WTC11 (cell line): Measurements from ENCODE around the gene IL9. TPM values are rescaled to one million over a fixed set of nuclear protein-coding genes. Genes with fewer than 3 reads are reported as not detected.
A peak's percentile ranks its signal among the peaks of the same experiment; 100 is the strongest.

Experiments
- ATAC-seq: fragments of 200-7000 bp; cut with Tn5 transposase; 2 replicates; pipeline ENCODE4 v1.10.0; 2021; ENCODE audit warnings: mild to moderate bottlenecking, moderate library complexity
- CTCF ChIA-PET: fragments of 300-600 bp; sonication (Branson Sonifier 250); formaldehyde crosslinking; loops from one replicate; lab custom pipeline; 2021; ENCODE audit warnings: antibody characterized with exemption; lab: Charles Lee
- POLR2A ChIA-PET: fragments of 350-600 bp; sonication (Branson Sonifier 250); formaldehyde crosslinking; loops from one replicate; lab custom pipeline; 2021; ENCODE audit warnings: antibody characterized with exemption; lab: Charles Lee
- DNase-seq: peaks from one replicate; pipeline ENCODE4 v3.0.0; 2021; ENCODE audit warnings: low spot score
- H3K27ac Mint-ChIP-seq: 2 replicates; pipeline ENCODE4 v1.8.0; 2021; ENCODE audit warnings: mixed read lengths
- H3K27me3 Mint-ChIP-seq: 2 replicates; pipeline ENCODE4 v1.8.0; 2021; ENCODE audit warnings: low read depth, mild to moderate bottlenecking, moderate library complexity, mixed read lengths
- H3K36me3 Mint-ChIP-seq: 2 replicates; pipeline ENCODE4 v1.8.0; 2021; ENCODE audit warnings: mixed read lengths
- H3K4me1 Mint-ChIP-seq: 2 replicates; pipeline ENCODE4 v1.8.0; 2022; ENCODE audit warnings: mixed read lengths
- H3K4me3 Mint-ChIP-seq: 2 replicates; pipeline ENCODE4 v1.8.0; 2021; ENCODE audit warnings: mild to moderate bottlenecking, moderate library complexity, mixed read lengths
- H3K9me3 Mint-ChIP-seq: 2 replicates; pipeline ENCODE4 v1.8.0; 2021; ENCODE audit warnings: mixed read lengths
- AR ChIP-seq: fragments of 250-450 bp; sonication (Bioruptor Pico); IDR thresholded peaks from 2 replicates; pipeline ENCODE4 v1.9.0; 2021; ENCODE audit warnings: mild to moderate bottlenecking
- CREB1 ChIP-seq: sonication (generic); formaldehyde crosslinking; IDR thresholded peaks from 2 replicates; pipeline ENCODE4 v1.8.0; 2023; ENCODE audit warnings: mild to moderate bottlenecking, missing genetic modification reagents
- CTCF ChIP-seq: fragments of 200-600 bp; IDR thresholded peaks from 2 replicates; pipeline ENCODE4 v1.8.0; 2022; ENCODE audit warnings: antibody characterized with exemption
- EMX1 ChIP-seq: fragments of 250-450 bp; sonication (Bioruptor Pico); IDR thresholded peaks from 2 replicates; pipeline ENCODE4 v1.8.0; 2021; ENCODE audit warnings: mild to moderate bottlenecking
- FOXK1 ChIP-seq: sonication (generic); formaldehyde crosslinking; IDR thresholded peaks from 2 replicates; pipeline ENCODE4 v1.8.0; 2022; ENCODE audit warnings: mild to moderate bottlenecking, moderate library complexity, missing genetic modification reagents
- MYBL2 ChIP-seq: sonication (generic); formaldehyde crosslinking; IDR thresholded peaks from 2 replicates; pipeline ENCODE4 v1.8.1; 2023; ENCODE audit warnings: mild to moderate bottlenecking, moderate library complexity, missing genetic modification reagents
- SOX15 ChIP-seq: fragments of 250-450 bp; sonication (Bioruptor Pico); IDR thresholded peaks from 2 replicates; pipeline ENCODE4 v1.9.0; 2021; ENCODE audit warnings: mild to moderate bottlenecking
- SP1 ChIP-seq: sonication (generic); formaldehyde crosslinking; conservative IDR thresholded peaks from 2 replicates; pipeline ENCODE4 v1.8.1; 2022; ENCODE audit warnings: missing genetic modification reagents
- TCF7 ChIP-seq: sonication (generic); formaldehyde crosslinking; IDR thresholded peaks from 2 replicates; pipeline ENCODE4 v1.8.0; 2022; ENCODE audit warnings: mild to moderate bottlenecking, low read depth, missing genetic modification reagents, moderate library complexity
- TP53 ChIP-seq: sonication (generic); formaldehyde crosslinking; IDR thresholded peaks from 2 replicates; pipeline ENCODE4 v1.8.1; 2023; ENCODE audit warnings: mild to moderate bottlenecking, missing genetic modification reagents
- ZBTB21 ChIP-seq: sonication (generic); formaldehyde crosslinking; IDR thresholded peaks from 2 replicates; pipeline ENCODE4 v1.8.1; 2023; ENCODE audit warnings: mild to moderate bottlenecking, missing genetic modification reagents, borderline replicate concordance
- ZNF232 ChIP-seq: sonication (generic); formaldehyde crosslinking; IDR thresholded peaks from 2 replicates; pipeline ENCODE4 v1.8.0; 2022; ENCODE audit warnings: mild to moderate bottlenecking, missing genetic modification reagents
- ZNF423 ChIP-seq: fragments of 250-450 bp; sonication (Bioruptor Pico); IDR thresholded peaks from 2 replicates; pipeline ENCODE4 v2.1.2; 2022; ENCODE audit warnings: mild to moderate bottlenecking, moderate library complexity
- ZNF532 ChIP-seq: fragments of 250-450 bp; sonication (Bioruptor Pico); IDR thresholded peaks from 2 replicates; pipeline ENCODE4 v1.9.0; 2021; ENCODE audit warnings: mild to moderate bottlenecking, borderline replicate concordance
- total RNA-seq: library from RNA; stranded (reverse); gene quantifications from 3 replicates; pipeline ENCODE4 v1.2.3, GENCODE V29; 2021
- TF ChIP-seq, protein P1 (sequence below): fragments of 250-450 bp; sonication (Bioruptor Pico); conservative IDR thresholded peaks from 2 replicates; pipeline ENCODE4 v1.9.0; 2021; ENCODE audit warnings: mild to moderate bottlenecking

The IL9 gene
- total RNA-seq, 1 experiment from 2014 or later = not detected

DNA sequence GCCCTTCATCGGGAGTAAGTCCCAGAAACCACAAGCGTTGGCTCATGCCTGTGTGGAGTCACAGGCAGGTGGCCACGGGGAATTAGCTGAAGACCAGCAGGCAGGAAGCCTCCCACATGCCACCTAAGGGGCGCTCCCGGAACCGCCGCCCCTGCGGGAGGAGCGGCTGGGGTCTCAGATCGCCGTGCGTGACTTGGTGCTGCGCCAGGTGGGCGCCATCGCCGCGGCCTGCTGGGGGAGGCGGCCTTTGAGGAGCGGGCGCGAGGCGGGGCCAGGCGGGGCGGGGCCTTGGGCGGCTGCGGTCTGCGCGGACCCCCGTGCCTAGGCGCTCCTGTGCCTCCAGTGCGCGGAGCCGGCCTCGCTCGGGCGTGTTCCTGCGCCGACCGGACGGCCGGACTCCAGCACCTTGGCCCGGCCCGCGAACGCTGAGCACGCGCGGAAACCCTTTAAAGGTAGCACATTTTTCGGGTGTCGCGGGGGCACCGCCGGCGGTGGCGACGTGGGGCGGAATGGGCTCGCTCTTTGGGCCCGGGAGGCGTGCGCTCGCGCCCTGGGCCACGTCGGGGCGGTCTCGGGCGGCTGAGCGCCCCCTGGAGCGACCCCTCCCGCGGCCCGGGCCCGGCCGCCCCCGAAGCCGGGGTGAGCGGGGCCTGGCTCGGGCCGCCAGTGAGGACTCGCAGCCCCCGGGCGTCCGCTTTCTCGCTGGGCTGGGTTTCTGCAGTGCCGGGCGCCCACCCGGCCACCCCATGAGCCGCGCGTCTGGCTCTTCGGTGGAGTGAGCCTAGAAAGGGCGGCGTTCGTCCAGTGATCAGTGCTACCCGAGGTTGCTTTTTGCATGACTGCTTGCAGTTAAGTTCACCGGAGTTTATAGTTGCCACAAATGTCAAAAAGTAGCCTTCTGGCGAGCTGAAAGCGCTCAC, 34.6 kb upstream of the IL9 start (continued):
- TF ChIP-seq CTCF (0 out of 2 replicates have a peak, but pooled peaks have one; percentile 14), FOXK1 (peak; percentile 29), TCF7 (no peak), SP1 (CRISPR knock-in tag) (no peak), MYBL2 (CRISPR knock-in tag) (0 out of 2 replicates have a peak, but pooled peaks have one; percentile 38), AR (no peak), ZNF232 (CRISPR knock-in tag) (0 out of 2 replicates have a peak, but pooled peaks have one; percentile 29), ZBTB21 (CRISPR knock-in tag) (peak; percentile 25; the same call in 1 of the 2 replicates), ZNF423 (CRISPR knock-in tag) (no peak), EMX1 (CRISPR knock-in tag) (no peak)
- TF ChIP-seq, protein P1, sequence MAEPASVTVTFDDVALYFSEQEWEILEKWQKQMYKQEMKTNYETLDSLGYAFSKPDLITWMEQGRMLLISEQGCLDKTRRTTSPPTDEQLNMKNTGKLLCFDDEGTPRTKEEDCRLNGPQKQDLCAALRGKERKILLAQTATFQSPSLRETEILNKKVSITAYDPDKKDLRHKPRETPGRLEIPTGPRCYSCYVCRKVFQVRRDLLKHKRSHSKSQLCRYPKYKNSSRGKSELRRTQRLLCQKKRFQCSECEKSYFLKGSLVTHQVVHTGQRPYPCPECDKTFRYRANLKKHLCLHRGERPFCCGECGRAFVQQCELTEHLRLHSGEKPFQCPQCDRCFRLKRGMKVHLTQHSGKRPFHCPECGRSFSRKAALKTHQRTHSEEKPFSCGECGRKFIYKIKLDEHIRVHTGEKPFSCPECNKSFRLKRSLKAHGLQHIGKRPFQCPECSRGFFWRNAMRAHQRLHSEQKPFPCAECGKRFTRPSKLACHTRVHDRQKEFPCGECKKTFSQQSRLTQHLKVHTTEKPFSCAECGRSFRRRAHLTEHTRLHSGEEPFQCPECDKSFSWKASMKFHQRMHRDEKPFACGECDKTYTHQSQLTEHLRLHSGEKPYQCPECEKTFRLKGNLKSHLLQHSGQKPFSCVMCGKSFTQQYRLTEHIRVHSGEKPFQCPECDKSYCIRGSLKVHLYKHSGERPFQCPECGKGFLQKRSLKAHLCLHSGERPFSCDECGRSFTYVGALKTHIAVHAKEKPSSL (CRISPR knock-in tag) = no peak
- TF ChIP-seq, all 79 proteins: peak for 9

DNA sequence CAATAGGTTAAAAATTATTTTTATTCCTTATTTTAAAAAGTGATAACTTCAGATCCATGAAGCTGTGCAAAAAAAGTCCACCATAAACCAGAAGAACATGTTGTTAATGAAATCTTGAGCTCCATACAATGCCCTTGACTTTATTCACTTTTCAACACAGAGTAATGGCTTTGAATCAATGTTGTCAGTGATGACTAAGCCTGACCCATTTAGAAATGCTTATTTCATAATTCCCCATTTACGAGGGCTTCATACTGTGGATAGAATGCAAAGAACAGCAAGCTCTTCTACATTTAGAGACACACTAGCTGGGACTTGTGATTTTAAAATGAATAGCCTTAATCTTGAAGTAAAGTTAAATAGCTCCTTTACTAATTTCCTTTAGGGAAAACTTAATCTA, 25.7 kb upstream of the IL9 start:
- no peaks in the 10 kb centered on the region for H3K36me3 Mint-ChIP-seq
- TF ChIP-seq TP53 (CRISPR knock-in tag) (no peak), MYBL2 (CRISPR knock-in tag) (no peak), SOX15 (CRISPR knock-in tag) (no peak), CREB1 (CRISPR knock-in tag) (no peak), ZNF532 (CRISPR knock-in tag) (no peak)
- no peak overlapping the region for H3K27ac Mint-ChIP-seq
- no peak for DNase-seq
- ChIA-PET POLR2A (no interaction called here), CTCF (no interaction called here)
- no peak overlapping the region for H3K4me3 Mint-ChIP-seq
- ATAC-seq = no peak
- no peaks in the 10 kb centered on the region for H3K9me3 Mint-ChIP-seq
- peaks cover 35% of the 10 kb centered on the region for H3K27me3 Mint-ChIP-seq
- no peaks in the 10 kb centered on the region for H3K4me1 Mint-ChIP-seq
